GM13977 (cell line): ENCODE results near the gene NFATC2.
"Not testable (repeated sequence)": the region's sequence is repeated elsewhere in the genome, so short reads cannot be mapped to it uniquely, and the experiment has no call there.

Experiments
- DNase-seq: peaks from one replicate; pipeline ENCODE4 v3.0.0; 2012; ENCODE audit warnings: low spot score
- CTCF ChIP-seq: IDR thresholded peaks from 2 replicates; pipeline ENCODE4 v1.5.1; 2012; ENCODE audit warnings: mild to moderate bottlenecking, control low read depth; ENCODE audit not compliant: insufficient read depth; ENCODE audit errors: extremely low read depth, missing control alignments
- in situ Hi-C: fragments of 300-500 bp; cut with MboI; formaldehyde crosslinking; loops from one replicate; pipeline ENCODE4 v1.12.0; 2022; ENCODE audit warnings: low sequenced_read_pairs, low pct_unique_long_range_greater_than_20kb, mixed read lengths, inconsistent platforms; ENCODE audit not compliant: unreplicated experiment

The NFATC2 gene

DNA sequence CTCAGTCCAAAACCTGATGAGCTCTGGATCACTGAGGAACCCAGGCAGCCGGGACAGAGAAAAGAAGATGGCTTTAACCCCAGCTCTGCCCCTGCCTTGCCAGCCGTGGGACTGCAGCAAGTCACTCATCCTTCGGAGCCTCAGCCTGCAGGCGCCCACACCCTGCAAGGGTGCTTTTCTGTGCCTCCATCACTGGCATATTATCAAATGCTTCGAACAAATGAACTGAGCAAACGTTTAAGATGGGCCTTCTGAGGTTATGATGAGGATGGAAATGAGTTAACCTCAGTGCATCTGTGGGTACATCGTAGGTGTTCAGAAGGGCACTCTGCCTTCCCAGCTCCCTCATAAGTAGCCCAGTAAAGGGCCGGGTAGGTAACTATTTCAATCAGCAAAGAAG lies 79.0 kb downstream of the NFATC2 start:
- TF ChIP-seq CTCF: no peak
- DNase-seq: no peak
- in situ Hi-C loops: no loop called here

GRCh38 chr20:51462566-51463276 lies 79.8 kb downstream of the NFATC2 start:
- TF ChIP-seq CTCF: no peak
- no peak for DNase-seq
- in situ Hi-C loops: no loop called here

GRCh38 chr20:51461846-51462245 lies 80.7 kb downstream of the NFATC2 start:
- DNase-seq, in situ Hi-C loops: not testable (repeated sequence)

GRCh38 chr20:51461306-51461705 lies 81.2 kb downstream of the NFATC2 start:
- in situ Hi-C loops: no loop called here
- TF ChIP-seq CTCF: no peak

GRCh38 chr20:51460569-51461265 lies 81.8 kb downstream of the NFATC2 start:
- DNase-seq: peak; percentile 87
- TF ChIP-seq CTCF: no peak
- in situ Hi-C loops: no loop called here

More at GRCh38 chr20:51461306-51461705, 81.2 kb downstream of the NFATC2 start:
- no peak for DNase-seq

- in situ Hi-C loops: no loop called here
- no peak for DNase-seq
- TF ChIP-seq CTCF: no peak
These were observed 82.4 kb downstream of the NFATC2 start for GRCh38 chr20:51460163-51460562.

DNA sequence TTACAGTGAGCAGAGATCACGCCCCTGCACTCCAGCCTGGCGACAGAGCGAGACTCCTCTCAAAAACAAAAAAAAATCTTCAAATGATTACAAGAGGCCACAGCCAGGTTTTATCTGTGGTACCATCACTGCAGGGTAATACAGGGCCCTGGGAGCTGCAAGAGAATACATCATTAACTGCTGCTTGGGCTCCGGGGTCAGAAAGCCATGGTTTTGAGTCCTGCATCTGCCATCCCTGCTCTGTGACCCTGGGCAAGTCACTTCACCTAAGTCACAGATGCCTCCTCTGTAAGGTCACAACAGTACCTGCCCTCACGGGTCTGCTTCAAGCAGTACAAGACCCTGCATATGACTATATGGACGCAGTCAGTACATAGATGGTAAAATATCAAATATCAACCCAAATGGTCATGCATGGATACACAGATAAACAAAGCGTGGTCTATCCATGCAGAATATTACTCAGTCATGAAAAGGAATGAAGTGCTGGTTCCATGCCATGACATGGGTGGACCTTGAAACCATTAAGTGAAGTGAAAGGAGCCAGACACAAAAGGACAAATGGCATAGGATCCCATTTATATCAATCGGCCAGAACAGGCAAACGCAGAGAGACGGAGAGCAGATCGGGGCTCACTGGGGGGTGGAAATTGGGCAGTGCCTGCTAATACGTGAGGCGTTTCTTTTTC lies 83.6 kb downstream of the NFATC2 start:
- DNase-seq: no peak
- no peak for TF ChIP-seq CTCF
- in situ Hi-C loops: no loop called here
